HG02852 (cell line): Measurements from ENCODE around the gene ADAMTS12.

Source experiments
- ATAC-seq: cut with Tn5 transposase; IDR thresholded peaks from one replicate; pipeline ENCODE4 v1.9.1; 2021; ENCODE audit warnings: mild to moderate bottlenecking, moderate library complexity; ENCODE audit not compliant: unreplicated experiment

ADAMTS12 gene

GRCh38 chr5:33489481-33490067 lies 402.2 kb downstream of the ADAMTS12 start:
- ATAC-seq: no peak

DNA sequence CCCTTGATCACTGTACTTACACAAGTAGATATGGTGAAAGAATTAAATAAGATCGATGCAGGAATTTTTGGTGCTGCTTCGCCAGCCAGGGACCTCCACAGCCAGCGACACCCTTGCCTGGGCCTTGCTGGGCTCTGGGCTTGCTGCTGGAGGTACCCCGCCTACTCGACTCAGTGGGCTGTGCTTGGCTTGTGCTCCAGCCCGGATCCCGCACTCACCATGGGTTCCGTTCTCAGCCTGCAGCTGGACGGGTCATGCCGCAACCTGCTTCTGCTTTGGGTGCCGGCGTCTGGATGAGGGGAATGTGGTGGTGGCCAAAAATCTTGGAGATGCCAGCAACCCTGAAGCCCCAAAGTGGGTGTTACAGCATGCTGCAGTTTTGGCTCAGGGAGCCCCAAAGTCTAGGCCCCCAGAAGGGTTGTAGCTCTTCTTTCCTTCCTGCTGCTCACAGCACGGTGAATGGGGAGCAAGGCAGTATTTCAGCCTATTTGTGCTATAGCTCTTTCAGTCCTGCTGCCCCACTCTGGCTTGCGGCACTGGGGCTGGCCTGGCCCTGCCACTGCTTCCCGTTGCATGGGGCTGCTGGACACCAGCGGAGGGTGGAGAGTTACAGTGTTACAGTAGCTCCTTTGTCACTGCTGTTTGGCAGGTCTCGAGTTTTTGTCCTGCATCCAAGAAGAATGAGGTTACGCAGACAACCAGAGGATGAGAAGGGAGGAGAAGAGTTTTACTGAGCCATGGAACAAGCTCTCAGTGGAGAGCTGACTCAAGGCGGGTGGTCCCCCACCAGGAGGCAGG lies 403.0 kb downstream of the ADAMTS12 start:
- no peak for ATAC-seq

- ATAC-seq: no peak
These were observed 404.6 kb downstream of the ADAMTS12 start for GRCh38 chr5:33487236-33487635.

GRCh38 chr5:33482335-33482734 lies 409.5 kb downstream of the ADAMTS12 start:
- no peak for ATAC-seq

- ATAC-seq: no peak
These were observed 410.9 kb downstream of the ADAMTS12 start for GRCh38 chr5:33480876-33481275.

DNA sequence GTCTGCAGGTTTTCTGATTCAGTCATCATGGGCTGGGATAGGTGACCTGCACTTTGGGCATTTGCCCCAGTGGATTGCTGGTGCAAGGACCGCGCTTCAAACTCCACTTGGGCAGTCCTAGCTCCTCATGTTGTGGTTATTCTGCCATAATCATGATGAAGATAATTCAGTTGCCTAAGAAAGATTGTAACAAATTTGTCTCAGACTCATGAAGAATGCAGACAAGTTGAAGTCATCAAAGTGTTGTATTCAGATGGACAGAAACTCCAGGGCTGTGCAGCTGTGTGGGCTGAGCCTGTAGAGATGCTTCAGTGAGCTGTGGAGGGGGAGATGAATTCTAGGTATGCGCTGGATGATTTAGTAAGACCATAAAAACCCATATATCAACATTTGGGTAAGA lies 412.5 kb downstream of the ADAMTS12 start:
- ATAC-seq: no peak

GRCh38 chr5:33477816-33478215 lies 414.0 kb downstream of the ADAMTS12 start:
- ATAC-seq: no peak

DNA sequence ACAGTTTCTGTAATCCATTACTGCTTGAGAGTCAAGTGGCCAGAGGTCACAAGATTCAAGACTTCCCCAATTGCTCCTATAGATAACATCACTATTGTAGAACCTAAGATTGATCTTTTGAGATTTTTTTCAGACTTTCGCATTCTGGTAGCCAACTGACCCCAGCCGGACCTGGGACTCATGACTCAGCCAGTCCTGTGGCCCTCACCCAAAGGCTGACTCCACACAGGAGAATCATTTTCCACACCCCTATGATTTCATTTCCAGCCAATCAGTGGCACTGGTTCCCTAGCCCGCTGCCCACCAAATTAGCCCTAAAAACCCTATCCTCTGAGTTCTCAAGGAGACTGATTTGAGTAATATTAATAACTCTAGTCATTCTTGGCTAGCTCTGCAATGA lies 414.8 kb downstream of the ADAMTS12 start:
- no peak for ATAC-seq

GRCh38 chr5:33475706-33476105 lies 416.1 kb downstream of the ADAMTS12 start:
- no peak for ATAC-seq

DNA sequence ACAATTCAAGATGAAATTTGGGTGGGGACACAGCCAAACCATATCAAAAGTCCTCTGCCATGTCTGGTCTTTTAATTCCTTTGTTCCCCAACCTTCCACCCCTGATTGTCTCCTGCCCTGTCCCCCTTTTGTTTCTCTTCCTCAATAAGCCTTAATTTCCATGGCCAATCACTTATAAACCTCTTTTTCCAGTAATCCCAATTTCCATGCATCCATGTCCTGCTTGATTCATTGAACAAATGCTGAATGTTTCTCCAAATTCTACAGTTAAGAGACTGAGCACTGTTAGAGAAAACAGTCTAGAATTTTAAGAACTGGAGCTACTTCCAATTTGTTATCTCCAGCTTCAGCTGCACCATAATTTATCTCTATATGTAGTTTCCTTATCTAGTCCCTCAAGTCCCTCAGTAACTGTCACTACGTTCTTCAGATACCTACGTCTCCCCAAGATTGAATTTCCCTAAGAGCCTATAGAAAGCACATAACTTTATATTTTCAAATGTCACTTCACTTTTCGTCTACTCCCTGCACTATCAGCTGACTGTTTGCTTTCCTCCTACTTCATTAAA lies 416.8 kb downstream of the ADAMTS12 start:
- ATAC-seq: no peak

DNA sequence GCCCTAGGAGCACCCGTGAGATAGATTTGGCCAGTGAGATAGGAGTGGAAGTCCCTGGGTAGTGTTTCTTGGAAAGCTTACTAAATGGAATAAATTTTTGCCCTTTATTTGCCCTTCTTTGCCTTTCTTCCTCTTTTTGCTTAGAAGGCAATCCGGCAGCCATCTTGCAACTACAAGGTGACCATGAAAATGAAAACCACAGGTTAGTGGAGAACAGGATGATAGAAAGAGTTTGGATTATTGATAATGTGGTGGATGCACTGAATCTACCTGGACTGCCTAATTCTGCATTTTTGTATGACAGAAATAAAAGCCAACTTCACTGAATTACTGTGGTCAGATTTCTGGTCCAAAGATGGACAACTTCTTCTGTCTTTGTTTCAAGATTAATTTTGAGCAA lies 417.8 kb downstream of the ADAMTS12 start:
- ATAC-seq: no peak
